ENCODE results near the gene CHD9NB.

CHD9NB gene

GRCh38 chr16:53085369-53085843 is 32.7 kb upstream of the CHD9NB start:
- H2AFZ ChIP-seq (ENCODE audit: low read depth, low read length), result no peak overlapping the region
- no peak overlapping the region; the same call in 1 of the 2 replicates for H3K4me3 ChIP-seq (ENCODE audit: low read length)
- H3K4me1 ChIP-seq (ENCODE audit: low read length), result peaks cover 38% of the 10 kb centered on the region
- TF ChIP-seq EZH2phosphoT487 (IDR thresholded peaks at IDR 0.05; ENCODE audit: low read depth), result no peak
- no peaks in the 10 kb centered on the region for H3K27me3 ChIP-seq (ENCODE audit: low read depth, low read length)
- H3K79me2 ChIP-seq (ENCODE audit: low read length), result peaks cover 39% of the 10 kb centered on the region
- peaks cover 13% of the 10 kb centered on the region for H3K36me3 ChIP-seq (replicated peaks; ENCODE audit: low read depth, low read length)
- H3K4me2 ChIP-seq (ENCODE audit: low read length), result peak overlapping the region; percentile 48
- no peaks in the 10 kb centered on the region for H4K20me1 ChIP-seq (ENCODE audit: insufficient read depth, low read length)
- H3K27ac ChIP-seq (ENCODE audit: low read length), result no peak overlapping the region
- H3K9ac ChIP-seq (ENCODE audit: low read length), result peak overlapping the region; percentile 4; the same call in 1 of the 2 replicates
- no peaks in the 10 kb centered on the region for H3K9me3 ChIP-seq (ENCODE audit: insufficient read depth, low read length)

GRCh38 chr16:53084746-53085334 is 32.1 kb upstream of the CHD9NB start:
- no peak overlapping the region for H2AFZ ChIP-seq (ENCODE audit: low read depth, low read length)
- H3K27ac ChIP-seq (ENCODE audit: low read length), result no peak overlapping the region
- H3K4me1 ChIP-seq (ENCODE audit: low read length), result peaks cover 32% of the 10 kb centered on the region
- H3K4me3 ChIP-seq (ENCODE audit: low read length), result no peak overlapping the region
- peaks cover 39% of the 10 kb centered on the region for H3K79me2 ChIP-seq (ENCODE audit: low read length)
- no peaks in the 10 kb centered on the region for H3K9me3 ChIP-seq (ENCODE audit: insufficient read depth, low read length)
- TF ChIP-seq, protein P1, sequence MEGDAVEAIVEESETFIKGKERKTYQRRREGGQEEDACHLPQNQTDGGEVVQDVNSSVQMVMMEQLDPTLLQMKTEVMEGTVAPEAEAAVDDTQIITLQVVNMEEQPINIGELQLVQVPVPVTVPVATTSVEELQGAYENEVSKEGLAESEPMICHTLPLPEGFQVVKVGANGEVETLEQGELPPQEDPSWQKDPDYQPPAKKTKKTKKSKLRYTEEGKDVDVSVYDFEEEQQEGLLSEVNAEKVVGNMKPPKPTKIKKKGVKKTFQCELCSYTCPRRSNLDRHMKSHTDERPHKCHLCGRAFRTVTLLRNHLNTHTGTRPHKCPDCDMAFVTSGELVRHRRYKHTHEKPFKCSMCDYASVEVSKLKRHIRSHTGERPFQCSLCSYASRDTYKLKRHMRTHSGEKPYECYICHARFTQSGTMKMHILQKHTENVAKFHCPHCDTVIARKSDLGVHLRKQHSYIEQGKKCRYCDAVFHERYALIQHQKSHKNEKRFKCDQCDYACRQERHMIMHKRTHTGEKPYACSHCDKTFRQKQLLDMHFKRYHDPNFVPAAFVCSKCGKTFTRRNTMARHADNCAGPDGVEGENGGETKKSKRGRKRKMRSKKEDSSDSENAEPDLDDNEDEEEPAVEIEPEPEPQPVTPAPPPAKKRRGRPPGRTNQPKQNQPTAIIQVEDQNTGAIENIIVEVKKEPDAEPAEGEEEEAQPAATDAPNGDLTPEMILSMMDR (IDR thresholded peaks at IDR 0.05; ENCODE audit: low read depth, low read length), result no peak
- TF ChIP-seq EZH2phosphoT487 (IDR thresholded peaks at IDR 0.05; ENCODE audit: low read depth), result no peak
- peaks cover 13% of the 10 kb centered on the region for H3K36me3 ChIP-seq (replicated peaks; ENCODE audit: low read depth, low read length)
- H3K9ac ChIP-seq (ENCODE audit: low read length), result peak overlapping the region; percentile 4; the same call in 1 of the 2 replicates
- no peaks in the 10 kb centered on the region for H4K20me1 ChIP-seq (ENCODE audit: insufficient read depth, low read length)
- H3K27me3 ChIP-seq (ENCODE audit: low read depth, low read length), result no peaks in the 10 kb centered on the region
- peak overlapping the region; percentile 48; the same call in 1 of the 2 replicates for H3K4me2 ChIP-seq (ENCODE audit: low read length)

GRCh38 chr16:53084141-53084541 is 31.4 kb upstream of the CHD9NB start:
- Histone ChIP-seq H3K36me3 (replicated peaks; ENCODE audit: low read depth, low read length) (peaks cover 15% of the 10 kb centered on the region), H3K9ac (ENCODE audit: low read length) (no peak overlapping the region), H3K4me2 (ENCODE audit: low read length) (no peak overlapping the region), H3K4me1 (ENCODE audit: low read length) (peaks cover 25% of the 10 kb centered on the region), H2AFZ (ENCODE audit: low read depth, low read length) (no peak overlapping the region), H3K27me3 (ENCODE audit: low read depth, low read length) (no peaks in the 10 kb centered on the region), H3K9me3 (ENCODE audit: insufficient read depth, low read length) (no peaks in the 10 kb centered on the region), H3K4me3 (ENCODE audit: low read length) (no peak overlapping the region), H4K20me1 (ENCODE audit: insufficient read depth, low read length) (no peaks in the 10 kb centered on the region), H3K27ac (ENCODE audit: low read length) (no peak overlapping the region), H3K79me2 (ENCODE audit: low read length) (peaks cover 40% of the 10 kb centered on the region)
- TF ChIP-seq, protein P1 (IDR thresholded peaks at IDR 0.05; ENCODE audit: low read depth, low read length), result no peak
- no peak for TF ChIP-seq EZH2phosphoT487 (IDR thresholded peaks at IDR 0.05; ENCODE audit: low read depth)

DNA sequence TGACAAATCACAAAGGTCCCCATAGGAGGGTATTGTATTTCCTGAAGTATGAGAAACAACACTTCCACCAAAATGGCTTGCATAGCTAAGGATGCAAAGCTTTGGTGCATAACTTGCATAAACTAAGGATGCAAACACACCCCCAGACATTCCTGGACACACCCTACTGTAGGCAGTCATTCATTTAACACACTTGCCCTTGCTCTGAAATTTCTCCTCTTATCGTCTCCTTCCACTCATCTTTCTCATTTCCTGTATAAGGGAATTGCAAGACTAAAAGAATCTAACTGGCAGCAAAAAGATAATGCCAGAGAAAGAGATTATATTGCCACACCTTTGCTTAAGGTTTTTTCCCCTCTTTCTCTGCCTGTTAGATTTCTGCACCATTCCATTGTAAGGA is 30.4 kb upstream of the CHD9NB start:
- H4K20me1 ChIP-seq (ENCODE audit: insufficient read depth, low read length), result no peaks in the 10 kb centered on the region
- H3K4me1 ChIP-seq (ENCODE audit: low read length), result peaks cover 24% of the 10 kb centered on the region
- H3K4me2 ChIP-seq (ENCODE audit: low read length), result no peak overlapping the region
- no peak overlapping the region for H3K4me3 ChIP-seq (ENCODE audit: low read length)
- H3K27me3 ChIP-seq (ENCODE audit: low read depth, low read length), result no peaks in the 10 kb centered on the region
- no peaks in the 10 kb centered on the region for H3K9me3 ChIP-seq (ENCODE audit: insufficient read depth, low read length)
- H3K36me3 ChIP-seq (replicated peaks; ENCODE audit: low read depth, low read length), result peaks cover 15% of the 10 kb centered on the region
- no peak for TF ChIP-seq EZH2phosphoT487 (IDR thresholded peaks at IDR 0.05; ENCODE audit: low read depth)
- TF ChIP-seq, protein P1 (IDR thresholded peaks at IDR 0.05; ENCODE audit: low read depth, low read length), result no peak
- H3K9ac ChIP-seq (ENCODE audit: low read length), result no peak overlapping the region
- no peak overlapping the region for H2AFZ ChIP-seq (ENCODE audit: low read depth, low read length)
- H3K27ac ChIP-seq (ENCODE audit: low read length), result no peak overlapping the region
- peaks cover 46% of the 10 kb centered on the region for H3K79me2 ChIP-seq (ENCODE audit: low read length)

Data from OCI-LY3 (cell line).